ENCODE measurements around the gene ARHGEF10L.

DNA sequence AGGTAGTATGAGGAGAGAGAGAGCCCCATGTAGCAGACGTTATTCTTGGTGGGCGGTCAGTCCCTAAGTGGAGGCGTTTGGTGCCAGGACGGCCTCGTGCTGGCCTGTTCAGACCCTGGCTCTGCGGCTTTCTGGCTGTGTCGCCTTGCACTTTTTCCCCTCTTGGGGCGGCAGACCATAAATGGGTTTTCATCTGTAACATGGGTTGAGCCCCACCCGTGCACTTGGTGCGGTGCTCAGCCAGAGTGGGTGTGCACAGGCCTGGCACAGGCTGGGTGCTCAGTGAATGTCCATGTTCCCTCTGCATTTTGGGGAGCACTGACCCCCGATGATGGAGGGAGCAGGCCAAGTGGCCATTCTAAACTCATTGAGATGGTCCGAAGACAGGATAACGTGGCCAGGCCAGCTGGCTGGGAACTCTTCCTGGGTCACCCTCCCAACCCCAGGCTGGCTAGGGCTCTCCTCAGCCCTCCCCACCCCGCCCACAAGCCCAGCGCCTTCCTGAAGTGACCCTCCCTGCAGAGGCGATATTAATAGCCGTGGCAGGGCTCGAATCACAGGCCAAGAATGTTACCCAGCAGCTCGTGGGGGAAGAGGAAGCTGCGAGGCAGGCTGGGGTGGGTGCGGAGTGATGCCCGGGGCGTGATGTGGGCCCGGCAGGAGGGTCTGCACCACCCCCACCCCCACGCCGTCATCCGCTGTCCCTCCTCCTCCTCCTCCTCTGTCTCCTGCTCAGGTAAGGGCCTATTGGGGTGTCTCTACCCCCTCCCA lies 78.5 kb downstream of the ARHGEF10L start:
- TF ChIP-seq, protein P1, sequence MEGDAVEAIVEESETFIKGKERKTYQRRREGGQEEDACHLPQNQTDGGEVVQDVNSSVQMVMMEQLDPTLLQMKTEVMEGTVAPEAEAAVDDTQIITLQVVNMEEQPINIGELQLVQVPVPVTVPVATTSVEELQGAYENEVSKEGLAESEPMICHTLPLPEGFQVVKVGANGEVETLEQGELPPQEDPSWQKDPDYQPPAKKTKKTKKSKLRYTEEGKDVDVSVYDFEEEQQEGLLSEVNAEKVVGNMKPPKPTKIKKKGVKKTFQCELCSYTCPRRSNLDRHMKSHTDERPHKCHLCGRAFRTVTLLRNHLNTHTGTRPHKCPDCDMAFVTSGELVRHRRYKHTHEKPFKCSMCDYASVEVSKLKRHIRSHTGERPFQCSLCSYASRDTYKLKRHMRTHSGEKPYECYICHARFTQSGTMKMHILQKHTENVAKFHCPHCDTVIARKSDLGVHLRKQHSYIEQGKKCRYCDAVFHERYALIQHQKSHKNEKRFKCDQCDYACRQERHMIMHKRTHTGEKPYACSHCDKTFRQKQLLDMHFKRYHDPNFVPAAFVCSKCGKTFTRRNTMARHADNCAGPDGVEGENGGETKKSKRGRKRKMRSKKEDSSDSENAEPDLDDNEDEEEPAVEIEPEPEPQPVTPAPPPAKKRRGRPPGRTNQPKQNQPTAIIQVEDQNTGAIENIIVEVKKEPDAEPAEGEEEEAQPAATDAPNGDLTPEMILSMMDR (conservative IDR thresholded peaks at IDR 0.05) = no peak
- TF ChIP-seq EZH2 (IDR thresholded peaks at IDR 0.05; ENCODE audit: low read depth) = no peak
